GM12892 (cell line): ENCODE measurements around the gene TREML4.
"Not testable (repeated sequence)": the region's sequence is repeated elsewhere in the genome, so short reads cannot be mapped to it uniquely, and the experiment has no call there.

ENCODE experiments used
- POLR2A ChIP-seq: IDR thresholded peaks from 2 replicates; pipeline ENCODE4 v1.6.1; 2011; ENCODE audit warnings: low read depth, low read length, control low read depth
- POLR2AphosphoS5 ChIP-seq: IDR thresholded peaks from 2 replicates; pipeline ENCODE4 v1.6.1; 2011; ENCODE audit warnings: low read depth, low read length, control low read depth

- not testable (repeated sequence) for TF ChIP-seq POLR2A, POLR2AphosphoS5
Observed at GRCh38 chr6:41189046-41189445, 39.1 kb upstream of the TREML4 start.
